ENCODE data around the gene CPTP. TPM values are rescaled to one million over a fixed set of nuclear protein-coding genes. Genes with fewer than 3 reads are reported as not detected.
A peak's percentile ranks its signal among the peaks of the same experiment; 100 is the strongest.

CPTP gene
- 18.7 TPM for total RNA-seq (ENCODE audit: unreplicated experiment)
- long read RNA-seq, transcript CPTP-201 (3 exons, 2,190 nt): major isoform, 5 of 10 reads
- long read RNA-seq, partial matches to known transcripts: 0 of 10 reads
- long read RNA-seq, other reads (novel, unspliced or antisense): 1 of 10 reads

DNA sequence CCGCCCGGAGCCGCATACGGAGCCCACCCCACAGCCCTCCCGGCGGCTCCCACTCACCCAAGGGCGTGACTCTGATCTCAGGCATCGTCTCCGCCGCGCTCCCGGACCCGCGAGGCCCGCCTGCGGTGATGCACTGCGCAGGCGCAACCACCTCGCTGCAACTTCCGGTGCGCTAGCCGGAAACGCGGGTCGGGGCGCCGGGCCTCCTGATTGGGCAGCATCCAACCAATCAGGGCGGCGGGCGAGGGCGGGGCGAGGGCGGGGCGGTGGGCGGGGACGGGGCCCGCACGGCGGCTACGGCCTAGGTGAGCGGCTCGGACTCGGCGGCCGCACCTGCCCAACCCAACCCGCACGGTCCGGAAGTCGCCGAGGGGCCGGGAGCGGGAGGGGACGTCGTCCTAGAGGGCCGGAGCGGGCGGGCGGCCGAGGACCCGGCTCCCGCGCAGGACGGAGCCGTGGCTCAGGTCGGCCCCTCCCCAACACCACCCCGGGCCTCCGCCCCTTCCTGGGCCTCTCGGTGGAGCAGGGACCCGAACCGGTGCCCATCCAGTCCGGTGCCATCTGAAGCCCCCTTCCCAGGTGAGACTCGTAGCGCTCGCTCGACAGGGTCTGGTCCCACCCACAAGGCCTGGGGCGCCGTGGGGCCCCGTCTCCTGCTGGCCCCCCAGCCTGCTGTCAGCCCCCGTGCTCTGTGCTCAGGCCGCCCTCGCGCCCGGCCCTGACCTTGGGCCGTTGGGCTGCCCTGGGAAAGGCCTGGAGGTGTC is at the start of gene CPTP, which contains the start of gene INTS11:
Gene CPTP (plus strand): TSS at position 279 of the 764 bp plus-strand sequence. CDS start 2,109 bp downstream, outside the sequence.
Gene INTS11 (minus strand): TSS at position 137 of the 764 bp plus-strand sequence. CDS start 52 bp downstream, at position 85.
- TF ChIP-seq, protein P1, sequence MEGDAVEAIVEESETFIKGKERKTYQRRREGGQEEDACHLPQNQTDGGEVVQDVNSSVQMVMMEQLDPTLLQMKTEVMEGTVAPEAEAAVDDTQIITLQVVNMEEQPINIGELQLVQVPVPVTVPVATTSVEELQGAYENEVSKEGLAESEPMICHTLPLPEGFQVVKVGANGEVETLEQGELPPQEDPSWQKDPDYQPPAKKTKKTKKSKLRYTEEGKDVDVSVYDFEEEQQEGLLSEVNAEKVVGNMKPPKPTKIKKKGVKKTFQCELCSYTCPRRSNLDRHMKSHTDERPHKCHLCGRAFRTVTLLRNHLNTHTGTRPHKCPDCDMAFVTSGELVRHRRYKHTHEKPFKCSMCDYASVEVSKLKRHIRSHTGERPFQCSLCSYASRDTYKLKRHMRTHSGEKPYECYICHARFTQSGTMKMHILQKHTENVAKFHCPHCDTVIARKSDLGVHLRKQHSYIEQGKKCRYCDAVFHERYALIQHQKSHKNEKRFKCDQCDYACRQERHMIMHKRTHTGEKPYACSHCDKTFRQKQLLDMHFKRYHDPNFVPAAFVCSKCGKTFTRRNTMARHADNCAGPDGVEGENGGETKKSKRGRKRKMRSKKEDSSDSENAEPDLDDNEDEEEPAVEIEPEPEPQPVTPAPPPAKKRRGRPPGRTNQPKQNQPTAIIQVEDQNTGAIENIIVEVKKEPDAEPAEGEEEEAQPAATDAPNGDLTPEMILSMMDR (IDR thresholded peaks at IDR 0.05; ENCODE audit: partially characterized antibody, unreplicated experiment): no peak
- DNase-seq: peak; percentile 98
- Mint-ChIP-seq H3K9me3 (ENCODE audit: unreplicated experiment) (peaks cover 7% of the 10 kb centered on the region), H3K27me3 (ENCODE audit: unreplicated experiment) (peaks cover 7% of the 10 kb centered on the region), H3K4me3 (ENCODE audit: unreplicated experiment) (peak within 1 kb of the TSS; percentile 85), H3K4me1 (ENCODE audit: low read depth, unreplicated experiment) (peaks cover 6% of the 10 kb centered on the region), H3K36me3 (ENCODE audit: unreplicated experiment) (no peaks in the 10 kb centered on the region), H3K27ac (ENCODE audit: unreplicated experiment) (peak within 1 kb of the TSS; percentile 82)

DNA sequence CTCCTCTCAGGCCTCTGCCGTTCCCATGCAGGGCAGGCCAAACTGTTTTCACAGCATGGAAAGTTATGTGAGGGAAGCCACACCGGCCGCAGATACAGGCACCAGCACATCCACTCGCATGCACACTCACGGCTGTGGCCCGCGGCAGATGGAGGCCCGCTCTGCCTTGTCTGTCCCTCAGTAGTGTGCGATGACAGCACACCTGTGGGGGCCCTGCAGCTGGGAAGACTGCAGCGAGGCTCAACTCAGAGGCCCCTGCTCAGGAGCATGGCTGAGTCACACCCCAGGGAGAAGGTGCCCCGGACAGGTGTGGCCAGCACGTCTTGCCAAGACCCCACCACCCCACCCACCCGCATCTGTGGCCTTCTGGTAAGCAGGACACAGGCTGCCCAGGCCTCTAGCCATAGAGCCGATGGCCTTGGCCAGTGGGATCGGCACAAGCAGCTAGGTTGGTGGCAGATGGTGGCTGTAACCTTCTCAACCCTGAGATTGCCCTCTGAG is 49.6 kb upstream of the CPTP start:
- H3K36me3 Mint-ChIP-seq (ENCODE audit: unreplicated experiment): no peaks in the 10 kb centered on the region
- peak; percentile 35 for DNase-seq
- TF ChIP-seq, protein P1 (IDR thresholded peaks at IDR 0.05; ENCODE audit: partially characterized antibody, unreplicated experiment): no peak
- peaks cover 14% of the 10 kb centered on the region for H3K27me3 Mint-ChIP-seq (ENCODE audit: unreplicated experiment)
- peak overlapping the region; percentile 59 for H3K27ac Mint-ChIP-seq (ENCODE audit: unreplicated experiment)
- H3K4me1 Mint-ChIP-seq (ENCODE audit: low read depth, unreplicated experiment): peaks cover 30% of the 10 kb centered on the region
- H3K4me3 Mint-ChIP-seq (ENCODE audit: unreplicated experiment): peak overlapping the region; percentile 84
- H3K9me3 Mint-ChIP-seq (ENCODE audit: unreplicated experiment): peaks cover 14% of the 10 kb centered on the region

DNA sequence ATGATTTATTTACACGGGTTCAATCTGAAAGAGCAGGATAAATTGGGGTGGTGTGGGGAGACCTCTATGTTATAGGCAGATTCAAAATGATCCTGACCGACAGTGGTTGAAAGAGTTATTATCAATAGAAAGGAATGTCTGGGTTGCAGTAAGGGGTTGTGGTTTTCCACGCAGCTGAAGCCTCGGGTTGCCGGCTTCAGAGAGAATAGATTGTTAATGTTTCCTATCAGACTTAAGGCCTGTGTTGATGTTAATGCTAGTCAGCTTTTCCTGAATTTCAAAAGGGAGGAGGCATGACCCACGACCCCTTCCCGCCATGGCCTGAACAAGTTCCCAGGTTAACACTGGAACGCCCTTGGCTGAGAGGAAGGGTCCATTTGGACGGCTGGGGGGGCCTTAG is 48.8 kb upstream of the CPTP start:
- peak overlapping the region; percentile 49 for H3K4me3 Mint-ChIP-seq (ENCODE audit: unreplicated experiment)
- H3K4me1 Mint-ChIP-seq (ENCODE audit: low read depth, unreplicated experiment): peaks cover 22% of the 10 kb centered on the region
- H3K27ac Mint-ChIP-seq (ENCODE audit: unreplicated experiment): peak overlapping the region; percentile 79
- H3K9me3 Mint-ChIP-seq (ENCODE audit: unreplicated experiment): peaks cover 14% of the 10 kb centered on the region
- TF ChIP-seq, protein P1 (IDR thresholded peaks at IDR 0.05; ENCODE audit: partially characterized antibody, unreplicated experiment): no peak
- no peaks in the 10 kb centered on the region for H3K36me3 Mint-ChIP-seq (ENCODE audit: unreplicated experiment)
- H3K27me3 Mint-ChIP-seq (ENCODE audit: unreplicated experiment): peaks cover 11% of the 10 kb centered on the region
- no peak for DNase-seq

DNA sequence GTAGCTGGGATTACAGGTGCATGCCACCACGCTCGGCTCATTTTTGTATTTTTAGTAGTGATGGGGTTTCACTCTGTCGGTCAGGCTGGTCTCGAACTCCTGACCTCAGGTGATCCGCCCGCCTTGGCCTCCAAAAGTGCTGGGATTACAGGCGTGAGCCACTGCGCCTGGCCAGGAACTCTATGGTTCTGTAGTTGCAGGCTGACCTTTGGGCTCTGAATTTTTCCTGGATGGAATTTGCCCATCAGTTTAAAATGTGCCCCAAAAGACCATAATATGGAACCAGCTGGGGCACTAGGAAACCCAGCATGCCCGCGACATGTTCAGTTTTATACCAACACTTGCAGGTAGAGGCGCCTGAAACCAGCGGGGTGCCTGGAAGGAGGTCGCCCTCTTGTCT is 46.0 kb upstream of the CPTP start:
- peaks cover 8% of the 10 kb centered on the region for H3K27me3 Mint-ChIP-seq (ENCODE audit: unreplicated experiment)
- TF ChIP-seq, protein P1 (IDR thresholded peaks at IDR 0.05; ENCODE audit: partially characterized antibody, unreplicated experiment): no peak
- H3K4me1 Mint-ChIP-seq (ENCODE audit: low read depth, unreplicated experiment): peaks cover 9% of the 10 kb centered on the region
- H3K27ac Mint-ChIP-seq (ENCODE audit: unreplicated experiment): no peak overlapping the region
- no peak overlapping the region for H3K4me3 Mint-ChIP-seq (ENCODE audit: unreplicated experiment)
- H3K9me3 Mint-ChIP-seq (ENCODE audit: unreplicated experiment): peaks cover 8% of the 10 kb centered on the region
- H3K36me3 Mint-ChIP-seq (ENCODE audit: unreplicated experiment): no peaks in the 10 kb centered on the region
- DNase-seq: no peak

DNA sequence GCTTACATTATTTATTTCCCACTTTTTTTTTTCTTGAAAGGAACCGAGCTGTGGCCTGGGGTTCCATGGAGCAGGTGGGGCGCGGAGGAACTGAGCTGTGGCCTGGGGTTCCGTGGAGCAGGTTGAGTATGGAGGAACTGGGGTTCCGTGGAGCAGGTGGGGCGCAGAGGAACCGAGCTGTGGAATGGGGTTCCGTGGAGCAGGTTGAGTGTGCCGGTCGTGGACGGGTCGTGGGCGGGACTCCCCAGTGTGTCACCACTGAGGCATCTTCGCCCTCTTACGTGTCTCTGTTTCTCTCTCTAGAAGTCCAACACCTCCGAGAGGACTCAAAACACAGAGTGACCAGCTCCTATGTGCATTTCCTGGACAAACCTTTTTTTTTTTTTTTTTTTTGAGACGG is 45.6 kb upstream of the CPTP start:
- Mint-ChIP-seq H3K4me1 (ENCODE audit: low read depth, unreplicated experiment) (peaks cover 9% of the 10 kb centered on the region), H3K36me3 (ENCODE audit: unreplicated experiment) (no peaks in the 10 kb centered on the region), H3K27ac (ENCODE audit: unreplicated experiment) (no peak overlapping the region), H3K27me3 (ENCODE audit: unreplicated experiment) (peaks cover 8% of the 10 kb centered on the region), H3K9me3 (ENCODE audit: unreplicated experiment) (peaks cover 8% of the 10 kb centered on the region), H3K4me3 (ENCODE audit: unreplicated experiment) (no peak overlapping the region)
- no peak for DNase-seq
- TF ChIP-seq, protein P1 (IDR thresholded peaks at IDR 0.05; ENCODE audit: partially characterized antibody, unreplicated experiment): no peak

Data from glutamatergic neuron (in vitro differentiated cells).